Activated CD4-positive, alpha-beta T cell treated with anti-CD3 and anti-CD28 coated beads, Interleukin-2, amount 50 U/mL, for 48 hours (primary cell): Measurements from ENCODE around the gene HELLS.
"Not testable (repeated sequence)": the region's sequence is repeated elsewhere in the genome, so short reads cannot be mapped to it uniquely, and the experiment has no call there.

Experiments
- DNase-seq, 2 experiments: peaks; one replicate each; pipeline ENCODE4 v3.0.0-alpha.2; 2020

The HELLS gene

DNA sequence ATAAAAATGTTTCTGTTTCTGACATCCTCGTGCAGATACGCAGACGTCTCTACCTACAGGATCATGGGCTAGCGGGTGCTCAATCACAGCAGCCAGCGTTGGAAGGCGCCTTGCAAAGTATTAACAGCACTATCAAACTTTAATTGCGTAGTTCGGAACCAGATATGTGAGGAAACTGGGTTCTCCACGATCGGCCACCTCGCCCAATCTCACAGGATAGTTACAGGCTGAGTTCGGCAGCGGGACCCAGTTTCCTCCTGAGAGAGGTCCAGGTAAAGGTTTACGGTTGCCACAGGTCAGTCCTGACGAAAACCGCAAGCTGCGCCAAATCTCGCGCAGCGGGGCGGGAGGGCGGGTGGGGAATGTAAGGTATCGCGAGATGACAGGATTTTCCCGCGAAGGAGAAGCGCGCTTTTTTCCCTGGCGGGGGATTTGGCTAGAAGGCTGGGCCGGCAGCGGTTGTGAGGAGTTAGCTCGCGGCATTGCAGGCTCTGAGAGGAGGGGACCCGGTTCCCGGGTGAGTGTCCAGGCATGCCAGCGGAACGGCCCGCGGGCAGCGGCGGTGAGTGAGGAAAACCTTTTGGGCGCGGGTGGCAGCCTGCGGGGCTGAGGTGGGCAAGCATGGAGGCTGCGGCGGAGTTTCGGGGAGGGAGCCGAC is at the start of gene HELLS:
TSS of gene HELLS (plus strand) at position 398 of the 658 bp plus-strand sequence. CDS start at position 532, 134 bp downstream.
- peak; percentile 80 to 84 for DNase-seq

DNA sequence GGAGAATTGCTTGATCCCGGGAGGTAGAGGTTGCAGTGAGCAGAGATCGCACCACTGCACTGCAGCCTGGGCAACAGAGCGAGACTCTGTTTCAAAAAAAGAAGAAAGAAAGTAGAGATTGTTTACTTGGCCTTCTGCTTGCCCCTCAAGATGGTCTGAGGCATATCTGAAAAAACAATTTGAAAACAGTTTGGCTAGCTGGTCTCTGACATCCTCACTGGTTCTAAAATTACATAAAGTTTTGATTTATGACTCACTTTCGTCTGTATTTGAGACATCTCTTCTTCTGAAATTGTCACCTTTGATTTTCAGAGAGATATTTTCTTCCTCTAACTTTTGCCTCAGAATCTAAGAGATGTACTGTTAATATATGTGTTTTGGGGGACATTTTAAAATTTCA is 49.6 kb upstream of the HELLS start:
- DNase-seq = no peak

DNA sequence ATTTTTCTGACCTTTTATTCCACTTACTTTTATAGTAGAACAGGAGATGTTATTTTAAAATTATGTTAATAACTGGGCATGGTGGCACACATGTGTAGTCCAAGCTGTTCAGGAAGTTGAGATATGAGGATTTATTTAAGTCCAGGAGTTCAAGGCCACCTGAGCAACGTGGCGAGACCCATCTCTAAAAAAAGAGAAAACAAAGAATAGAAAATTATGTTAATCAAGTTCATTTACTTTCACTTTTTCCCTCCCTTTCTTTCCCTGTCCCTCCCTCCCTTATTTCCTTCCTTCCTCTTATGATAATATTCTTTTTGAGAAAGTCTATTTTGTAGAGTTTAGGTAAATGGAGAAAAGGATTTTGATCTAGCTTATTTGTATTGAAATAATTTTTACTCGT is 48.9 kb upstream of the HELLS start:
- no peak for DNase-seq

DNA sequence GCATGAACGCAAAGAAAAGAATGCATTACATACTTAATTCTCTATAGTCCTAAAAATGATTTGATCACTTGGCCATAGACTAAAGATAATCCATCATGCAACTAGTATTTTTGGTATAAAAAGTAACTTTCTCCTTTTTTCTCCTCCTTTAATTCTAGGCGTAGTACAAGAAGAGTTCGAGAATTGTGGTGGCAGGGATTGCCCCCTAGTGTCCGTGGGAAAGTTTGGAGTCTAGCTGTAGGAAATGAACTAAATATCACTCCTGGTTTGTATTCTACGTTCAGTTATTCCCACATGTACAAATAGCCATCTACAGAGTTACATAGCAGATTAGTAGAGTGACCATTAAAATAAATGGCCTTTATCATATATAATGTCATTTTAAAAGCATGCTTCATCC is 45.5 kb upstream of the HELLS start:
- DNase-seq = no peak

DNA sequence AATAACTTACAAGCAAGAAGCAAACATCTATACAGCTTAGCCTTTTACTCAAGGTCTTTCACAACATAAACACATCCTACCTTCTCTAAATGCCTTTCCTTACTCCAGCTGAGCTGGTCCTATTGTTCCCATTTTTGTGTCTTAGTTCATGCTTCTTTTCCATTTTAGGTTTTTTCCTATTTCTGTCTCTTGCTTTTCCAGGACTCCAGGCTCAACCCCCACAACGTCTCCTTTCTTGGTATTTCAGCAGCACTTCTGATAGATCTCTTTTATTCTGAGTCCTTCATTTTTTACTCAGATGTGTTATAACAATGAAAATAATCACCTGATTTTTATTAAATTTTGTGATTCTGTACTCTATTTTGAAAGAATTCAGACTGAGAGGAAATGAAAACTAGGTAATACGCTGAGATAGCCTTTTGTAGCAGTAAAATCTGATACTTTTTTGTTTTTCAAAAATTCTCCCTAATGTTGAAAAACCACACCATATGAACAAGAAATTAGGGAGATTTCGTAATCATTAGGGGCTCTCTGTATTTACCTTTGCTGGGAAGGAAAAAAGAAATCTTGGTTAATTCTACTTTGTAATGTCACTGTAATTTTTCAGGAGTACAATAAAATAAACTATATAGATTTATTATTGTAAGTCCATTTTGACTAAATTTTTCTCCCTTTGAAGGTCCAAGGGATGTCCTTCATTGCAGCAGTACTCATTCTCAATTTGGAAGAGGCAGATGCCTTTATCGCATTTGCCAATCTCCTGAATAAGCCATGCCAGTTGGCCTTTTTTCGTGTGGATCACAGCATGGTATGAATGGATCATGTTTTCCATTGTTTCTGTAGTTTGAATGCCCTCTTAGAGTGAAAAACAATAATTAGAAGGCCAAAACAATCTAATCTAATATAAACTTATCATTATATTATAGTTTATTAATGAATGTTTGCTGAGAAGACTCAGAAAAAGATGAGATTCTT is 24.0 kb upstream of the HELLS start:
- DNase-seq = no peak

DNA sequence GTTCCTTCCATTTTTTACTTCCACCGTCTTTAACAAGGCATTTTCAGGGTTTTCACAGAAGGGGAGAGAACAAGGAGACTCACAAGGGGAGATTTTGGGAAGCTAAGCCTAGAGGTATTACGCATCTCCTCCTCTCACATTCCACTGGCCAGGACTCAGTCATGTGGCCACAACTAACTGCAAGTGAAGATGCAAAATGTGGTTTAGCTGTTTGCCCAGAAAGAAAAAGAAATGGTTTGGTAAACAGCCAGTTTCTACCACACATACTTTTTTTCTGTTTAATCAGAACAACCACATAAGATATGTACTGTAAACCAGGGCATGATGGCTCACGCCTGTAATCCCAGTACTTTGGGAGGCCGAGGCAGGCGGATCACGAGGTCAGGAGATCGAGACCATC is 21.4 kb upstream of the HELLS start:
- no peak for DNase-seq

DNA sequence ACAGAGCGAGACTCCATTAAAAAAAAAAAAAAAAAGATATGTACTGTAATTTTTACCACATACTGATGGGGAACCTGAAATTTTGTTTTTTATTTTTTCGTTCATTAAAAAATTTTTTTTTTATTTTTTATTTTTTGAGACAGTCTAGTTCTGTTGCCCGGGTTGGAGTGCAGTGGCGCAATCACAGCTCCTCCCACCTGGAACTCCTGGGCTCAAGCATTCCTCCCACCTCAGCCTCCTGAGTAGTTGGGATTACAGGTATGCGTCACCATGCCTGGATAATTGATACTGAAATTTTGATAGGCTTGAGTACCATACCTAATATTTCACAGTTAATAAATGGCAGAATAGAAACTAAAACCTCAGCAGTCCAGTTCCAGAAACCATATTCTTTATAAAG is 20.9 kb upstream of the HELLS start:
- DNase-seq = no peak

DNA sequence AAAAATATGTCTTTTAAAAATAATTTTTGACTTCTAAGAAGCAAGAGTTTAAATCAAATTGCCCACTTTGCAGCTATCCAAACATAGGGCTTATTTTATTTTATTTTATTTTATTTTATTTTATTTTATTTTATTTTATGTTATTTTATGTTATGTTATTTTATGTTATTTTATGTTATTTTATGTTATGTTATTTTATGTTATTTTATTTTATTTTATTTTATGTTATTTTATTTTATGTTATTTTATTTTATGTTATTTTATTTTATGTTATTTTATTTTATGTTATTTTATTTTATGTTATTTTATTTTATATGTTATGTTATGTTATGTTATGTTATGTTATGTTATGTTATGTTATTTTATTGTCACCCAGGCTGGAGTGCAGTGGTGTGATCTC is 14.0 kb upstream of the HELLS start:
- not testable (repeated sequence) for DNase-seq

DNA sequence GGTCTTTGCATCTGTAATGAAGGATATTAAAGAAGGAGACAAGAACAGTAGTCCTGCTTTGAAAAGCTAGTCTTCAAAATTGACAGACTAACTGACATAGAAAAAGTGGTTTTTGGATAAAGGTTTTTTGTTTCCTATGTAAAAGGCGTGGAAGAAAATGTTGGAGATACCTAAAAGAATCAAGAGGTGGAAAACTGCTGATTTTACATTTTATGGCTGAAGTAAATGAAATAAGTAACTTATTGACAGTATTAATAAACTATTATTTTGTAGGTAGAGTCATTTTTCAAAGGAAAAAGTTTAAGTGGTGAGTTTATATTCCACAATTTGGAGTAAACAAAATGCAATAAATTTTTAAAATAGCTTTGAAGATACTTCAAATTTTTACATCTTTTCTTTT is 12.6 kb upstream of the HELLS start:
- DNase-seq = no peak

DNA sequence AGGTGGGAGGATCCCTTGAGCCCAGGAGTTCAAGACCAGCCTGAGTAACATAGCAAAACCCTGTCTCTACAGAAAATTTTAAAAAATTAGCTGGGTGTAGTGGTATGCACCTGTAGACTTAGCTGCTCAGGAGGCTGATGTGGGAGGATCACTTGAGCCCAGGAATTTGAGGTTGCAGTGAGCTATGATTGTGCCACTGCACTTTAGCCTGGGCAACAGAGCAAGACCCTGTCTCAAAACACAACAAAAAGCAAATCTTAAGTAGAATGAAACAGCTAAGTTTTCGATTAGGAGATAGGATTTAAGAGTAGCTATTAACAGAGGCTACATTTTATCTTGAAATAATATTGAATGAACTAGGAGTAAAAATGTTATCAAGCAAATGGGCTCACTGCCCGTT is 3.3 kb upstream of the HELLS start:
- not testable (repeated sequence) for DNase-seq

DNA sequence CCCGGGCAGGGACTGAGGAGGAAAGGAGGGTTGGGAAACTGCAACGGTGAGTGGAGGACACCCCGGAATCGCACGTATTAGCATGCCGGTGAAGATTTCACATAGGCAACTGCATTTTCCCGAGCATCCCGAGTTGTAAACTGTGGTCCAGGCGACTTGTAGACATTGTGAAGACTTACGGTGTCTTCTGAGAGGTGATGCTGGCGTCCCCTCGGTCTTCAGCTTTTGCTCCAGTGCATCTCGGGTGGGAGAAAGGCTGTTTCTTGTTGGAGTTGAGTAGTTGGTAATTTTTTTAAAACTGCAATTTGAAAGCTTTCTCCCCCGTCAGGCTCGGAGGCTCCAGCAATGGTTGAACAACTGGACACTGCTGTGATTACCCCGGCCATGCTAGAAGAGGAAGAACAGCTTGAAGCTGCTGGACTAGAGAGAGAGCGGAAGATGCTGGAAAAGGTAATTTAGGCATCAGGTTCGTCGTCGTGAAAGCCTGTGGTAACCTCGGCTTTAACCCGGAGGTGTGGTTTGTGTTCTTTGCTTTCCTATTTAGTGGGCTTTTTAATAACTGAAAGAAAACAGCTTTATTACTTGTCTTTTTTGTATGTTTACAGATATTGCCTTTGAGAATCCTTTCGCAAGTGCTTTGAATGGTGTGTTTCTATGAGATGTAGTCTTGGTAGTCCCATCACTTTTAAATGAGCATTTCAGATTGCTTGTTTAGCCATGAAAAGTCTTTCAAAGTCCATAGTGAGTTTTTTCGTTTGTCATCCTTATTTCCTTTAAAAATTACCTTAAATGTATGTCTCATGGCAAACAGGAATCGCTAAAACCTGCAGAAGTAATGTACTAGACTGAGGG is 687 bp downstream of the HELLS start:
- no peak for DNase-seq

DNA sequence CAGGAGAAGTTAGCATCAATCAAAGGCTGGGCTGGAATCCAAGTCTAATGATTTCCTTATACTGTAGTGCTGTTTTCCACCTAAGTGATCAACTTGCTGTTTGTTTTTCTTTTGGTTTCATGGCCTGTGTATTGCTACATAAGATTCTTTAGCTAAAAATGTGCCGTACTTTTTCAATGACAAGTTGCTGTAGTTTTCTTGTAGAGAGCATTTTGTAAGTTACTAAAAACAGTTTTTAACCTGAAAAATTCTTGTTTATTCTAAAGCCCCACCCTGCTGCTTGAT is 1.3 kb downstream of the HELLS start:
- DNase-seq = no peak

DNA sequence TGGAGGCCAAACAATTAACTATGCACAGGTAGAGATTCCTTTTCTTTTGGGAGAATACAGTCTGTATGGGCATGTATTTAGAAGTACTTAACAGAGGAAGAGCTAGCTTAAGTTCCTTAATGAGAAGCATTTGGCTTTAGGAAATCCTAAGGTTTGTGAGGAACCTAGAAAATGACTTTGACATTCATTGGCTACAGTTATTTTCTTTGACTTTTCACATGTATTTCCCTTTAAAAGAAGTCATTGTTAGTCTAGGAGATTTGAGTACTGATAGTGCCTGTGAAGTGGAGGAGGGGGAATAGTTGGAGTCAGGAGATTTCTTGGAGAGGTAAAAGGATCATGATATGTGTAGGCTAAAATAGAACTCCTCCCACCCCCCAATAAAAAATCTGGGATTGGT is 3.6 kb downstream of the HELLS start:
- no peak for DNase-seq

DNA sequence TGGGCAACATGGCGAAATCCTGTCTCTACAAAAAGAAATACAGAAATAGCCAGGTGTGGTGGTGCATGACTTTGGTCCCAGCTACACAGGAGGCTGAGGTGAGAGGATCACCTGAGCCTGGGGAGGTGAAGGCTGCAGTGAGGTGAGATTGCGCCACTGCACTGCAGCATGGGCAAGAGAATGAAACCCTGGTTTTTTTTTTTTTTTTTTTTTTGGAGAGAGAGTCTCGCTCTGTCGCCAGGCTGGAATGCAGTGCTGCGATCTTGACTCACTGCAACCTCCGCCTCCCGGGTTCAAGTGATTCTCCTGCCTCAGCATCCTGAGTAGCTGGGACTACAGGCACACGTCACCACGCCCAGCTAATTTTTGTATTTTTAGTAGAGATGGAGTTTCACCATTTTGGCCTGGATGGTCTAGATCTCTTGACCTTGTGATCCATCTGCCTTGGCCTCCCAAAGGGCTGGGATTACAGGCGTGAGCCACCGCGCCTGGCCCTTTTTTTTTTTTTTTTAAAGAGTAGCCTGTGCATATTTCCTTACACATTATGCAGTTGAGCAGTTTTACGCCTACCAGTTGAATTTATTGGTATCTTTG is 22.2 kb downstream of the HELLS start:
- not testable (repeated sequence) for DNase-seq

DNA sequence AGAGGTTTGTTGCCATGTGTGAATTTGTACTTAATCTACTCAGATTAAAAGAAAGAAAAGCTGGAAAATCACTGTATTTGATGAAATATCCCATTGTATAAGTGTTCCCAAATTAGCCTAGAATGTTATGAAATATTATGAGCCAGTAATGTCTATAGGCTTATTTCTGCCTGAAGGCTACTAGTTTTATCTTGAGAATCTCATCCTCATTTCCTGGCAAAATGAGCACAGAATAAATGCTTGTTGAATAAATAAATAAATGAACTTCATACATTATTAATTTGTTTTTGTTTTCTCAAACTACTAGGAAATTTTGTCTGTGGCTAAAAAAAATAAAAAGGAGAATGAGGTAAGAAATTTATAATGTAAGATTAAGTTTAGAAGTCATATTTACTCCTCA is 25.5 kb downstream of the HELLS start:
- DNase-seq = no peak

DNA sequence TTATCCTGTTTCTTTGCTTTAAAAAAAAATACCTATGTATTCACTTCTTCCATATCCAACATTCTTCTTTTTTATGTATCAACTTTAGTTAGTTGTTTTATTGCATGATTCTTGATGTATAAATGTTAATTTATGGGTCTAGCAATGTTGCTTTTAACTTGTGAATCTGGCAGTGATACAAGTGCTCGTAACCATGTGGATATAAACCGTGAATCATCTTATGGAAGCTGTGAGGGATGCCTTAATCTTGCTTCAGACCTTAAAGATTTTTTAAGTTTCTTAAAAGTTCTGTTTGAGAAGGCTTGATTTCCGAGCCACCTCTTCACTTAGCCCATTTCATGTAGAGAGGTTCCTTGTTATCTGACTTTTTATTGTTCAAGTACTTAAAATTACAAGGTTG is 25.9 kb downstream of the HELLS start:
- DNase-seq = no peak

DNA sequence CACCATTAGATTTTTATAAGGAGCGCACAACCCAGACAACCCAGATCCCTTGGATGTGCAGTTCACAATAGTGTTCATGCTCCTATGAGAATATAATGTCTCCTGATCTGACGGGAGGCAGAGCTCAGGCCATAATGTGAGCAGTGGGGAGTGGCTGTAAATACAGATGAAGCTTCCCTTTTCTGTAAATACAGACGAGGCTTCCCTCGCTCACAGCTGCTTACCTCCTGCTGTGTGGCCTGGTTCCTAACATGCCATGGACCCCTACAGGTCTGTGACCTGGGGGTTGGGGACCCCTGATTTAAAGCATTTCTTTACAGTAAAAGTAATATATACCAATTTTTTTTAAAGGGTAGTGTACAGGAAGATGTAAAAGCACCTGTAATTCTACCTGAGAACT is 33.2 kb downstream of the HELLS start:
- no peak for DNase-seq

DNA sequence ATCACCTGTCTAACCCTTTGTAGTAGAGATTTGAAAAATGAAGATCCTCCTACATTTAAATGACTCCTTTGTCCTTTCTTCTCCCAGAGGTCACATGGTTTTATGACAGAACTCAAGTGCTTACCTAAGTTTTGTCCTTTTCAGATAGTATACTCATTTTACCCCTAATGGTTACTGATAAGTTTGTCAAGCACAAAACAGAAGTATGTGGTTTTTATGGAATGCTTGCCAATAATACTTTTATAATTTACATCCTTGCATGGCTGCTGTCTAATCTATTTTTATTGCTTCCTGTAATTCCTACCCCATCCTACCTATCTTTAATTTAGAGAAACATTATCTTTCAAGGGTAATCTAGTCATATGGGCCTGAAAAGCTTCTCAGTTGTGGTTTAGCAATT is 37.5 kb downstream of the HELLS start:
- no peak for DNase-seq

DNA sequence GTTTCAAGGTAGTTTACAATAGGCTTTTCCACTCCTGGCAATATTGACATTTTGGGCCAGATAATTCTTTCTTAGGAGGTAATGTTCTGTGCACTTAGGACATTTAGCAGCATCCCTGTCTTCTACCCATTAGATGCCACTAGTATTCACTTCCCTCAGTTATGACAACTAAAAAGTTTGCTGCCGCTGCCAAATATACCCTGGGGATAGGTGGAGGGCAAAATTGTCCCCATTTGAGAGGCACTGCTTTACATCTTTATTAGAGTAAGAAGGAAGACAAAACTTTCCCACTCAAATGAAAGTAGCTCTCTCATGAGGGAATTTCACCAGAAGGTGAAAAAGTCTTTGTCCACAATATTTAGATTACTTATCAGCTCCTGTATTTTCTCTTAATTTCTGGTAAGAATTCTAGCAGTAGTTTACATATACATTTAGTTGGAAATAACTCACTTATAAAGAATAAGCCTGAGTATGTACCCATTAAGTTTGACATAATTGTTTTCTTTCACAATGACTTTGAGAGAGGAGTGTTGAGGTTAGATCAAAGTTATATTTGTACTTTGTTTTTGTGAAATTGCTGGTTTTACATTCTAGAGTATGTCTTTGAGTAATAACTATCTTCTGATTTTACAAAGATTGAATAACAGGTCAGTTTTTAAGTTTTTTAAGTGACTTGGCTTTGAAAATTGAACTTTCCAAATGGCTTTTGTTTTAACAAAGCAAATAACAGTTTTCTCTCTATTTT is 46.0 kb downstream of the HELLS start:
- no peak for DNase-seq

DNA sequence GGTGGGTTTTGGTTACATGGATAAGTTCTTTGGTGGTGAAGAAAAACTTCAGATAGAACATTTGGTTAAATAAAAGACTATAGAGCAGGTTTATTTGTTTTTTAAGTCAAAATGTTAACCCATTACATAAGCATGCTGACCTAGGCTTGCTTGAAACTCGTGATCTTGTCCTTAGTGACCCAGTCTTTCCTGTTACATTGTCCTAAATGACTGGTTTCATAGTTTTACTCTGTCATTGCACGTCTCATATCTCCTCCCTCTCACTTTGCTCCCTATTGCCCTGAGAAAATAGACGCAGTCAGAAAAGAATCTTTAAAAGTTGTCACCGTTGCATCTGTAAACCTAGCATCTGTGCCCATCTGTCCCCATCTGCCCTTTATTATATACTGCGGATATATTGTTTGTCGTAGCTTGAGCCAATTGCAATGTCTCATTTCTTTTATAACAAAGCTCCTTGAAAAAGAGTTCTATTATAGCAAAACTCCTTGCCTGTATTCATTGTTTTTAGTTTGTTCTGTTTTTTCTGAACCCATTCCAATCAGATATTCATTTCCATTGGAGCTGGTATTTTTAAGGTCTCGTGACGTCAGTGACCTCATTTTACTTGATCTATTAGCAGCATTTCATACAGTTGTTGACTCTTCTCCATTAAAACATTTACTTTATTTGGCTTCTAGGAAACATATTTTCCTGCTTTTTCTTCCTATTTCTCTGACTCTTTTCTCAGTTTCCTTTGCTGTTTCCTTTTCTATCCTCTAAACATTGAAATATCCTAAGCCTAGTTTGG is 57.3 kb downstream of the HELLS start:
- no peak for DNase-seq

DNA sequence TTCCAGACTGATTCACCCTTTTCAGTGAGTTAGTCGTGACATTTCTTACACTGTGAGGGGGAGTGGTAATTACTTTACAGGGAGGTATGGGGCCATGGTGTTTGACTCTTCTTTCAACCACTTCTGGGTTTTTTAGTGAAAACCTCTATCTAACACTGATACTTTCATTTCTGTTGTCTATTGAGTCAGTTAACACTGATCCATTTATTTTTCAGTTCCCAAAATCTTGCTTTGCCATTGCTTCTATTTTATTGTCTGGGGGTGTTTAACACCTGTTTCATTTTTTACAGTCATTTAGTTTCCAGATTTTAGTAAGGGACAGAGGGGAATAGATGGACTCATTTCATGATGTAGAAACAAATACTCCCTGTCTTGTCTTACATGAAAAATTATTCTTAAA is 61.5 kb downstream of the HELLS start:
- no peak for DNase-seq

DNA sequence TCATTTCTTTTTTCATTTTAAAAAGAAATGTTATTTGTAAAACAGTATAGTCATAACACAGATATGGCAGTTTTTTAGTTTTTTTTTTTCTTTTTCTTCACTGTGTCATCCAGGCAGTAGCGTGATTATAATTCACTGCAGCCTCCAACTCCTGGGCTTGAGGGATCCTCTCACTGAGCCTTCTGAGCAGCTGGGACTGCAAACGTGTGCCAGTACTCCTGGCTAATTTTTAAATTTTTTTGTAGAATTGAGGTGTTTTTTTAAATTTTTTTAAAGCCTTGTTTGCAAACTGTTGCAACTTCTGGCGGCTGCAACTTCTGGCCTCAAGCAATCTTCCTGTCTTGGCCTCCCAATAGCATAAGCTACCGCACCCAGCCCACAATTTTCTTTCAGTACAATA is 63.0 kb downstream of the HELLS start:
- DNase-seq = no peak
